Measurements from ENCODE around the gene AMPD3.

Gene AMPD3

DNA sequence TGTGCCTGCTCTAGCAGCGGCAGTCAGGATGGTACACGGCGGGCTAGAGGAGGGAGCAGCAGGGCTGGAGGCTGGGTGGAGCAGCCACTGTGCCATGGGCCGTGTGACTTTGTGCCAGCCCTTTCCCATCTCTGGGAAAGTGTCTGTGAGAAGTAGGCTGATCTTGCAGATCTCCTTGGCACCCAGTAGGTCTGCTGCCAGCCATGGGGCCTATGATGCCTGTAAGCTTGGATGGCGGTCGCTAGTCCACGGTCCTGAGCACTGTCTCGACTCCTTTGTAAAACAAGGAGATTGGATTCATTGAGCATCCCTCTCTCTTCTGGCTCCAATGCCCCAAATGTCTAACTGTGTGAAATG, 22.6 kb downstream of the AMPD3 start:
- no peak for TF ChIP-seq Cebpa-rat (IDR thresholded peaks at IDR 0.05)
- Histone ChIP-seq H3K36me3 (peaks cover 93% of the 10 kb centered on the region), H3K4me1 (no peaks in the 10 kb centered on the region), H3K9ac (no peak overlapping the region), H3K4me2 (no peak overlapping the region), H3K27ac (no peak overlapping the region), H4K20me1 (peaks cover 36% of the 10 kb centered on the region), H3K27me3 (no peaks in the 10 kb centered on the region), H3K9me3 (no peaks in the 10 kb centered on the region), H3K4me3 (no peak overlapping the region)

DNA sequence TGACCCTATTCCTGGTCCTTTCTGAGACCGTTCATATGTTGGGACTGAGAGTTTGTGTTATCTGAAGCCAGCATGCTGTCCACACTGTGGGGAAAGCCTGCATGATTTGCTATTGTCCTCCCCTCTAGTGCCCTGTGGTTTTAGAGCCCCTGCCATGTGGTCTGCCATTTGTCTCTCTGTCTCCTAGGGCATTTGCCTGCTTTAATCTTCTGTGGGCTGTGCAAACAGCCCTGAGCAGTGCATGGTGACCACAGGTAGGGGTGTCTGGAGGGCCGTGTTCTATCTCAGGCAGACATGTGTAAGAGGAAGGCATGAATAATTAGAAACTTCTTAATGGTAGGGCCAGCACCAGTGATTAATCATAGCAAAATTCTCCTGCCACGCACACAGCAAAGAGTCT, 23.0 kb downstream of the AMPD3 start:
- H3K36me3 ChIP-seq = peaks cover 96% of the 10 kb centered on the region
- no peak for TF ChIP-seq Cebpa-rat (IDR thresholded peaks at IDR 0.05)
- H3K27ac ChIP-seq = no peak overlapping the region

DNA sequence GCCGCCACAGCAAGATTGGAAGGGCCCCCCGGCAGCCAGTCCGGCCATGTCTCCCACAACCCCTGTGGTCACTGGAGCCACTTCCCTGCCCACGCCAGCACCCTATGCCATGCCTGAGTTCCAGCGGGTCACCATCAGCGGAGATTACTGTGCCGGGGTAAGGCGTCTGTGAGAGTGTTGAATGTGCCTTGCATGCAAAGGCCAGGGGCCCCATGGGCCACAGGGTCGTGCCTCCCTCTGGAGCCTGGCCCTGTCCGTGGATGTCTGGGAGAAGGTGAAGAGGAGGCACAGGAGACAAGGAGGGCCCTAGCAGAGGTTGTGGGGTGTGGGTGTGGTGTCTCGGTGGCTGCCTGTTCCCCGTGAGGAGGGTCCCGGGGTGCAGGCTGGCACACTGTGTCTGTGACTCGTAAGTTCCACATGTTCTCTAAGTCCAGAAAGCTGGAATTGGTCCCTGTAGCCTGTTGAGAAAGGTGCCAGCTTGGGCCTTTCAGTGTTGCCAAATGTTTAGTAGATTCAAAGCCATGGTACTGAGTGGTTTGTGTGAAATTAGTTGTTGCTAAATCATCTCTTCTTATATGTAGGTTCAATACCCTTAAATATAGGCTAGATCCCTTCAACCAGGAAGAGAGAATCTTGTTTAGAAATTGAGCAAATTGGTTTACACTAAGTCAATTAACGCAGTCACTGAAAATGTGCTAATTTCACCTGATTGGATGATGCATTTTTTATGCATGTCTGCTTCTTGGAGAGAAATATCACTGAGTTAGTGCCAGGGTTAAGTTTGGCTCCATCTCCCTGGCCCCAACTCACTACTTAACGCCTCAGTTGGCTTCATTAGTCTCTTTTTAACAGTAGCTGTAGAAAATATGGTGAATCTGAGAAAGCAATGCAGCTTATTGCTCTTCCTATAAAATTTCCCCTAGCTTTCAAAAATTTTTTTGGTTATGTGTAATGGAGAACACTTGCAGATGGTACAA, 23.8 kb downstream of the AMPD3 start:
- no peak for TF ChIP-seq Cebpa-rat (IDR thresholded peaks at IDR 0.05)
- H3K9ac ChIP-seq = no peak overlapping the region
- H3K27ac ChIP-seq = no peak overlapping the region
- H4K20me1 ChIP-seq = peaks cover 36% of the 10 kb centered on the region
- no peaks in the 10 kb centered on the region for H3K4me1 ChIP-seq
- no peak overlapping the region for H3K4me2 ChIP-seq
- H3K4me3 ChIP-seq = no peak overlapping the region
- no peaks in the 10 kb centered on the region for H3K9me3 ChIP-seq
- H3K27me3 ChIP-seq = no peaks in the 10 kb centered on the region
- H3K36me3 ChIP-seq = peaks cover 96% of the 10 kb centered on the region

More for the DNA sequence above, 23.0 kb downstream of the AMPD3 start:
- no peaks in the 10 kb centered on the region for H3K27me3 ChIP-seq
- H4K20me1 ChIP-seq = peaks cover 36% of the 10 kb centered on the region
- H3K4me3 ChIP-seq = no peak overlapping the region
- no peak overlapping the region for H3K4me2 ChIP-seq
- H3K9ac ChIP-seq = no peak overlapping the region
- no peaks in the 10 kb centered on the region for H3K9me3 ChIP-seq
- H3K4me1 ChIP-seq = no peaks in the 10 kb centered on the region

DNA sequence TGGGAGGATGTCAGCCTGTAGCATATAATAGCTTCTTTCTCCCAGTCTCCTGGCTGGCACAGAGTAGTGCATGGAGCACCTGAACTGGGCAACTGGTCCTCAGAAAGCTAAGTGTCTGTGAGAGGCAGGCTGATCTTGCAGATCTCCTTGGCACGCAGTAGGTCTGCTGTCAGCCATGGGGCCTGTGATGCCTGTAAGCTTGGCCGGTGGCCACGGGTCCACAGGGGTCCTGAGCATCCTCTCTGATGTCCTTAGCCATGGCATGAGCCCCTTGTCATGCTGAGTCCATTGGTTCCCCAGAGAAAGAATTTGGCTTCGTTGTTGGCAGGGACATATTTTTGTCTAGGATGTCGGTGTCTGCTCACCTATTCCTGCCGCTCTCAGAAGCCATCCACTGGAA, 25.0 kb downstream of the AMPD3 start:
- no peak overlapping the region for H3K27ac ChIP-seq
- no peak for TF ChIP-seq Cebpa-rat (IDR thresholded peaks at IDR 0.05)
- no peak overlapping the region for H3K4me3 ChIP-seq
- no peaks in the 10 kb centered on the region for H3K4me1 ChIP-seq
- no peaks in the 10 kb centered on the region for H3K27me3 ChIP-seq
- no peaks in the 10 kb centered on the region for H3K9me3 ChIP-seq
- H3K9ac ChIP-seq = no peak overlapping the region
- peaks cover 96% of the 10 kb centered on the region for H3K36me3 ChIP-seq
- no peak overlapping the region for H3K4me2 ChIP-seq
- peaks cover 36% of the 10 kb centered on the region for H4K20me1 ChIP-seq

DNA sequence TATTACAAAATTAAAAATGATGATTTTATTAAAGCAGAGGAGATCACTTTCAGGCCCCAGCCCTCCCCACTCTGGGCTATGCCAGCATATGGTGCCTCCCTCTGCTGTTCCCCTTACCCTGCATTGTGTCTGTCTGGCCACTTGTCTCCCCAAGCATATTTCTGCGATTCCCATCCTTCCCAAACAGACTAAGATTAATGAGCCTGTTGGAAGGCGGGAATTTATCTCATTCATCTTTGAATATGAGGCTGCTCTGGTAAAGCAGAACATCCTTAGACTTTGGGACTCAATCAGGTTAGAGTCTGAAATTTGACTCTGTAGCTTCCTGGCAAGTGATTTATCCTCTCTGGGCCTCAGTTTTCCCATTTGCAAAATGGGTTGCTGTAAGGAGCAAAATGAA, 25.7 kb downstream of the AMPD3 start:
- no peak overlapping the region for H3K27ac ChIP-seq
- H3K9me3 ChIP-seq = no peaks in the 10 kb centered on the region
- no peak for TF ChIP-seq Cebpa-rat (IDR thresholded peaks at IDR 0.05)
- H3K4me2 ChIP-seq = no peak overlapping the region
- no peak overlapping the region for H3K4me3 ChIP-seq
- no peak overlapping the region for H3K9ac ChIP-seq
- peaks cover 96% of the 10 kb centered on the region for H3K36me3 ChIP-seq
- peaks cover 36% of the 10 kb centered on the region for H4K20me1 ChIP-seq
- H3K27me3 ChIP-seq = no peaks in the 10 kb centered on the region
- no peaks in the 10 kb centered on the region for H3K4me1 ChIP-seq

DNA sequence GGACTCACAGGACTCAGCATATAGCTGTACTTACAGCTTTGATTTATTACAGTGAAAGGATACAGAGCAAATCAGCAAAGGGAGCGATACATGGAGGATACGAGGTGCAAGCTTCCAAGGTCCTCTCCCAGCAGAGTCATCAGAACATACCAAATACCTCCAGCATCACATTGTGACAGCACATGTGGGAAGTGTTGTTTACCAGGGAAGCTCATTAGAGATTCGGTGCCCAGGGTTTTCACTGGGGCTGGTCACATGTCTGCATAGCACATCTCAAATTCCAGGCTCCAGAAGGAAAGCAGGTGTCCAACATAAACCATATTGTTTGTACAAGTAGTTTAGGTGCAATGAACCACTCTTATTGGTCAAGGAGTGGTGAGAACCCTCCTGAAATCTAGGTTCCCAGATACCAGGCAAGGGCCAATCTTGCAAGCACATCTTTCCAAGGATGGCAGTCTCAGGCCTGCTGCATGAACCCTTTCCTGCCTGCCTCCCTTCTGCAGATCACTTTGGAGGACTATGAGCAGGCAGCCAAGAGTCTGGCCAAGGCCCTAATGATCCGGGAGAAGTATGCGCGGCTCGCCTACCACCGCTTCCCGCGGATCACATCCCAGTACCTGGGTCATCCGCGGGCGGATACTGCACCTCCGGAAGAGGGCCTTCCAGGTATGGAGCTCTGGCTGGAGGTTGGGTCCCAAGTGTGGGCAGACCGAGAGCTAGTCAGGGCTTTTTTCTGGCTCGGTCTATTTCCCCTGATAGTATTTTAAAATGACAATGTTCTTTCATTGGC, 26.7 kb downstream of the AMPD3 start:
- Histone ChIP-seq H3K4me2 (no peak overlapping the region), H3K36me3 (peaks cover 96% of the 10 kb centered on the region)

DNA sequence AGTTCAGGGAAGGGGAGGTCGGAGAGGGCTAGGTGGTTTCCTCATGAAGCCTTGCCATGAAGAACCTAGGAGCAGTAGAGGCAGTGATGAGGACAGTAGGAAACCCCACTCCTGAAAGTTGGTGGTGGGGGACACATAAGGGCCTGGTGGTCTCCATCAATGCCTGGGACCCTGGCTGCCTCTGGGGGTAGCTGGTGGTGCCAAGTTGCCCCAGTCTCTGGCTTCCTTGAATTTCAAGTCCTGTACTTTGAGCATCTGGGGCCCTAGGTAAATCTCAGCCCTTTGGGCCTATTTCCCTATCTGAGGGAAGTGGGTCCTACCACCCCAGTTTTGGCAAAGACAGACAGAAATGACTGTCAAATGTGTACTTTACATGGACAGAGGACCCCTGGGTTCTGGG, 28.1 kb downstream of the AMPD3 start:
- H3K27me3 ChIP-seq = no peaks in the 10 kb centered on the region
- no peak for TF ChIP-seq Cebpa-rat (IDR thresholded peaks at IDR 0.05)
- no peak overlapping the region for H3K27ac ChIP-seq
- no peak overlapping the region for H3K9ac ChIP-seq
- peaks cover 18% of the 10 kb centered on the region for H4K20me1 ChIP-seq
- no peak overlapping the region for H3K4me3 ChIP-seq
- peaks cover 94% of the 10 kb centered on the region for H3K36me3 ChIP-seq
- H3K4me1 ChIP-seq = no peaks in the 10 kb centered on the region
- H3K9me3 ChIP-seq = no peaks in the 10 kb centered on the region
- H3K4me2 ChIP-seq = no peak overlapping the region

More for the DNA sequence above, 26.7 kb downstream of the AMPD3 start:
- Histone ChIP-seq H3K27me3 (no peaks in the 10 kb centered on the region), H3K4me3 (no peak overlapping the region), H3K9ac (no peak overlapping the region), H3K27ac (no peak overlapping the region), H3K4me1 (no peaks in the 10 kb centered on the region), H4K20me1 (peaks cover 29% of the 10 kb centered on the region), H3K9me3 (no peaks in the 10 kb centered on the region)
- TF ChIP-seq Cebpa-rat (IDR thresholded peaks at IDR 0.05) = no peak

DNA sequence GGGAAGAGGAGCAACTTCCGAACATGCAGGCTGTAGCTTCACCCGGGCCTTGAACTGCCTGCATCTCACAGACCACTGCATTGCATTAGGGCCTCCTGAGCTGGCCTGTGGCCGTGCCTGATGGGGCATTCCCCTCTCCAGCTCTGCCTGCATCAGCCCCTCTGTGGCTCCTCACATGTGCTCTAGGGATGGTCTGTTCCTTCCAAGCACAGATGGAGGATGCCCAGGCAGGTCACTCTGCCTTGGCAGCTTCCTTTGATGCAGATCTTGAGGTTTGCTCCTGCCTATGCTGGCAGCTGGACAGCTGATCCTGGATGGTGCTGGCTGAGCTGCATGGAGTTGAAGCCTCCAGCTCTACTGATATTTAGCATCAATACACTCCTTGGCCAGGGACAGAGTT, 28.5 kb downstream of the AMPD3 start:
- H3K27me3 ChIP-seq = no peaks in the 10 kb centered on the region
- H3K4me1 ChIP-seq = no peaks in the 10 kb centered on the region
- H3K4me2 ChIP-seq = no peak overlapping the region
- H4K20me1 ChIP-seq = peaks cover 14% of the 10 kb centered on the region
- H3K27ac ChIP-seq = no peak overlapping the region
- H3K36me3 ChIP-seq = peaks cover 94% of the 10 kb centered on the region
- no peak overlapping the region for H3K9ac ChIP-seq
- no peak for TF ChIP-seq Cebpa-rat (IDR thresholded peaks at IDR 0.05)
- no peaks in the 10 kb centered on the region for H3K9me3 ChIP-seq
- no peak overlapping the region for H3K4me3 ChIP-seq

DNA sequence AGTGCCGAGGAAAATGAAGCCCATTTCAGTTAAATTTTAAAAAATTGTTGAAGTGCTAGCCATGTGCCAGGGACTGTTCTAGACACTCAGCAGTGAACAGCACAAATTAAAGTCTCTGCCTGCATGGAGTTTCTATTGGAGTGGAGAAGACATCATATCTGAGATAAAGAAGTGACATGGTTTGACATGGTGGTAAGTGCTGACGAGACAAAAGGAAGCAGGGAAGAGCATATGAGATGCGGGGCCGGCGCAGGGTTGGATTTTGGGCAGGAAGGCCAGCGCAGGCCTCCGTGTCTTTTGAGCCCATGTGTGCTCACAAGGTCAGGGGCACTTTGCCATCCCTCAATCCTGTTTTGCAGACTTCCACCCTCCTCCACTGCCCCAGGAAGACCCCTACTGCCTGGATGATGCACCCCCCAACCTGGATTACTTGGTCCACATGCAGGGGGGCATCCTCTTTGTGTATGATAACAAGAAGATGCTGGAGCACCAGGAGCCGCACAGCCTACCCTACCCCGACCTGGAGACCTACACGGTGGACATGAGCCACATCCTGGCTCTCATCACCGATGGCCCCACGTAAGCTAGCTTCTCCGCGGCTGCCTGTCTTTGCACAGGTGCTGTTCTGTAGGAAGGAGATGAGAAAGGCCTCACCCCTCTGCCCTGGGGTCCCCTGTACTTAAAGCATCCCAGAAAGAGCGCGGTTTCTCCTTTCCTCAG, 29.6 kb downstream of the AMPD3 start:
- H3K9ac ChIP-seq = no peak overlapping the region
- H3K27me3 ChIP-seq = no peaks in the 10 kb centered on the region
- peaks cover 12% of the 10 kb centered on the region; the same call in 1 of the 2 replicates for H4K20me1 ChIP-seq
- H3K4me2 ChIP-seq = no peak overlapping the region
- H3K36me3 ChIP-seq = peaks cover 96% of the 10 kb centered on the region
- H3K9me3 ChIP-seq = no peaks in the 10 kb centered on the region
- H3K4me3 ChIP-seq = no peak overlapping the region
- no peak overlapping the region for H3K27ac ChIP-seq
- H3K4me1 ChIP-seq = no peaks in the 10 kb centered on the region
- TF ChIP-seq Cebpa-rat (IDR thresholded peaks at IDR 0.05) = no peak

All from BLaER1 (cell line).